Endothelial cell (in vitro differentiated cells): Measurements from ENCODE around the gene MCFD2. TPM values are rescaled to one million over a fixed set of nuclear protein-coding genes. Genes with fewer than 3 reads are reported as not detected.

Source experiments
- DNase-seq: peaks from one replicate; pipeline ENCODE4 v3.0.0; 2021; ENCODE audit warnings: low spot score
- H3K27ac Mint-ChIP-seq: one replicate; pipeline ENCODE4 v1.8.0; 2021; ENCODE audit warnings: mixed read lengths, inconsistent platforms; ENCODE audit not compliant: unreplicated experiment
- H3K27me3 Mint-ChIP-seq: one replicate; pipeline ENCODE4 v1.8.0; 2021; ENCODE audit warnings: mild to moderate bottlenecking, moderate library complexity, mixed read lengths, inconsistent platforms; ENCODE audit not compliant: unreplicated experiment
- H3K36me3 Mint-ChIP-seq: one replicate; pipeline ENCODE4 v1.8.0; 2021; ENCODE audit warnings: mild to moderate bottlenecking, low read depth, mixed read lengths, inconsistent platforms; ENCODE audit not compliant: unreplicated experiment
- H3K4me1 Mint-ChIP-seq: one replicate; pipeline ENCODE4 v1.8.0; 2021; ENCODE audit warnings: mild to moderate bottlenecking, mixed read lengths, inconsistent platforms; ENCODE audit not compliant: unreplicated experiment
- H3K4me3 Mint-ChIP-seq: one replicate; pipeline ENCODE4 v1.8.0; 2021; ENCODE audit warnings: mild to moderate bottlenecking, mixed read lengths, inconsistent platforms; ENCODE audit not compliant: unreplicated experiment
- H3K9me3 Mint-ChIP-seq: one replicate; pipeline ENCODE4 v1.8.0; 2021; ENCODE audit warnings: mixed read lengths, inconsistent platforms; ENCODE audit not compliant: unreplicated experiment
- total RNA-seq: library from RNA; stranded (reverse); fragmentation: NEBNext Ultra II Directional; extraction: Animal tissue kit (Norgen Biotek cat#: 25700); gene quantifications from one replicate; pipeline ENCODE4 v1.2.1, GENCODE V29; 2021; ENCODE audit not compliant: unreplicated experiment
- TF ChIP-seq, protein P1 (sequence below): fragments of 200-600 bp; sonication (generic); IDR thresholded peaks from one replicate; pipeline ENCODE4 v1.5.0; 2021; ENCODE audit warnings: antibody characterized with exemption; ENCODE audit not compliant: unreplicated experiment

Gene MCFD2
- total RNA-seq, 1 donor from 2014 or later = 121 TPM

DNA sequence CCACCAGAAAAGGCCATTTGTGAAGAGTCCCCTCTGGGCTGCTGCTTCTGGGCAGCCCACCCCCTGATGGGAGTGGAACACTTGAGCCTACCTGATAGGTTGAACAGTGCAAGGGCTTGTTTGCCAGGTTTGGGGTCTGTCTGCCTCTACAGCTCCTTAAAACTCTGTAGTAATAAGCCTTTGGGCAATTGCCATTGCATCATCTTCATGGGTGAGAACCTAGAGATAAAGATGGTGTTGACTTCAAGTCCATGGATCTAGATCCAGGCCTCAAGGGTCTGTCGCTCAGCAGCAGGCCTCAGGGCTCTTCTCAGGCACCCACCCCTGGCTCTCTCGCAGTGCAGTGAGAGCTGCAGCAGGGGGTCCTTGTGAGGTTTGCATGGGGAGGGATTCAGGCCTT, 47.1 kb upstream of the MCFD2 start:
- no peaks in the 10 kb centered on the region for H3K36me3 Mint-ChIP-seq
- peaks cover 4% of the 10 kb centered on the region for H3K4me1 Mint-ChIP-seq
- no peak for DNase-seq
- peaks cover 2% of the 10 kb centered on the region for H3K27me3 Mint-ChIP-seq
- no peak overlapping the region for H3K4me3 Mint-ChIP-seq
- H3K9me3 Mint-ChIP-seq = no peaks in the 10 kb centered on the region
- H3K27ac Mint-ChIP-seq = no peak overlapping the region
- TF ChIP-seq, protein P1, sequence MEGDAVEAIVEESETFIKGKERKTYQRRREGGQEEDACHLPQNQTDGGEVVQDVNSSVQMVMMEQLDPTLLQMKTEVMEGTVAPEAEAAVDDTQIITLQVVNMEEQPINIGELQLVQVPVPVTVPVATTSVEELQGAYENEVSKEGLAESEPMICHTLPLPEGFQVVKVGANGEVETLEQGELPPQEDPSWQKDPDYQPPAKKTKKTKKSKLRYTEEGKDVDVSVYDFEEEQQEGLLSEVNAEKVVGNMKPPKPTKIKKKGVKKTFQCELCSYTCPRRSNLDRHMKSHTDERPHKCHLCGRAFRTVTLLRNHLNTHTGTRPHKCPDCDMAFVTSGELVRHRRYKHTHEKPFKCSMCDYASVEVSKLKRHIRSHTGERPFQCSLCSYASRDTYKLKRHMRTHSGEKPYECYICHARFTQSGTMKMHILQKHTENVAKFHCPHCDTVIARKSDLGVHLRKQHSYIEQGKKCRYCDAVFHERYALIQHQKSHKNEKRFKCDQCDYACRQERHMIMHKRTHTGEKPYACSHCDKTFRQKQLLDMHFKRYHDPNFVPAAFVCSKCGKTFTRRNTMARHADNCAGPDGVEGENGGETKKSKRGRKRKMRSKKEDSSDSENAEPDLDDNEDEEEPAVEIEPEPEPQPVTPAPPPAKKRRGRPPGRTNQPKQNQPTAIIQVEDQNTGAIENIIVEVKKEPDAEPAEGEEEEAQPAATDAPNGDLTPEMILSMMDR = no peak

DNA sequence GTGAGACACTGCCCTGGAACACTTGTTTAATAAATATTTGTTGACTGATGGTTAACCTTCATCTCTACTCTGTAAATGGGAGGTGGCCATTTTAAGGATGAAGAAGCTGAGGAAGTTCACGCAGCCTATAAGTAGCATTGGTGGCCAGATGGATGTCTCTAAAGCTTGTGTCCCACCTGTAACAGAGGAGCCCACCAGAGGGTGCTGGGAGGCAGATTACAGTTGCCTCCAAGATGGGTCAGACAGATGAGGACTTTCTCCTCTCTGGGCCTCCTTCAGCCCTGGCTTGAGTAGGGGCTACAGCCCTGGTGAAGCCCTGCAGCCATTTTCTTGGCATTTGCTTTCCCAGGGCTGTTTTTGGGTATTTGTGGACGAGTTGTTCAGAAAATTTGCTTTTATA, 45.0 kb upstream of the MCFD2 start:
- Mint-ChIP-seq H3K4me1 (peaks cover 4% of the 10 kb centered on the region), H3K27me3 (peaks cover 4% of the 10 kb centered on the region), H3K4me3 (no peak overlapping the region), H3K36me3 (peaks cover 6% of the 10 kb centered on the region), H3K9me3 (no peaks in the 10 kb centered on the region), H3K27ac (no peak overlapping the region)
- no peak for DNase-seq
- TF ChIP-seq, protein P1 = no peak

DNA sequence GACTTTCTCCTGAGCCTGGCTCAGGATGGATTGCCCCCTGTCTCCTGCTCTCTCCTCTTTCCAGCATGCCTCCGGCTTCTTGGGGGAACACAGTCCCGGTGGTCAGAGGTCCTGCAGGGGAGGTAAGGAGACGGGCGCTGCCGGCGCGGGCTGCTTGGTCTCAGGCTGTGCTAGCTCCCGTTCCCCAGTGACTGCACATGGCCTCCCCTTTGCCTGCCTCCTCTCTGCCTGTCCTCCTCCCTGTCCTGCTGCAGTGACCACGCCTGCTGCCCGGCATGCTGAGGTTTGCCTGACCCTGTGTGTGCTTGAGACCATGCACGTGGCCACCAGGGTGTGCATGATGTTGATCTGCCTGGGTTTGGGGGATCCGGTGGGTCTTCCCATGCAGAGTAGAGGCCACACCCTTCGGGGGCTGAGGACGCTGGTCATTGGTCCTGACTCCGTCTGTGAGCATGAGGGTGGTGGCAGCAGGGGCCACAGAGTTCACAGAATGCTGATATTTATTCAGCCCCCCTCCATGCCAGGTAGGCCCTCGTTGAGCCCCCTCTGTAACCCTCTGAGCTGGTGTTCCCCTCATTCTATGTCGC, 42.9 kb upstream of the MCFD2 start:
- TF ChIP-seq, protein P1 = no peak
- no peak overlapping the region for H3K27ac Mint-ChIP-seq
- no peaks in the 10 kb centered on the region for H3K9me3 Mint-ChIP-seq
- H3K4me3 Mint-ChIP-seq = no peak overlapping the region
- peaks cover 9% of the 10 kb centered on the region for H3K36me3 Mint-ChIP-seq
- DNase-seq = no peak
- peaks cover 4% of the 10 kb centered on the region for H3K27me3 Mint-ChIP-seq
- H3K4me1 Mint-ChIP-seq = peaks cover 9% of the 10 kb centered on the region

DNA sequence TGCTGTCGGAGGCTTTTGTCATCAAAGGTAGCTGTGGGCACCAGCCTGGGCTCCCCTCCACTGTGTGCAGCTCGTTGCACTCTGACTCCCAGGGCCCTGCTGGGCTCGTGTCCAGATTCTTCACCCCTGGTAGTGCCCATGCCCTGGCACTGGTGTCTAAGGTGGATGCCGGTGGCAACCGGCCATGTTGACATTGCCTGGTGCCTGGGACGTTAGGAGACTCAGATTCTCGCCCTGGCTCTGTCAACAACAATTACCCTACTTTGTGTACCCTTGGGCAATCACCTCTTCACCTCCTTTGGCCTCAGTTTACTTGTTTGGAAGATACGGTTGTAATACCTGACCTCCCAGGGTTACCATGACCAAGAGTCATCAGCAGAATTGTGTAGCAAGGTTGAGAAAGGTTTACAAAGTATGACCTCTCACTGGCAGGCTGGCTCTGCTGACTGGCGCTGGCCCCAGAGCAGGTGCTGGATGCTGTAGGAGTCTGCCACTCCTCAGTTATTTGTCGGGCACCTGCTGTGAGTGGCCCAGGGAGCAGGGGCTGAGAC, 41.5 kb upstream of the MCFD2 start:
- Mint-ChIP-seq H3K27me3 (peaks cover 4% of the 10 kb centered on the region), H3K4me1 (peaks cover 7% of the 10 kb centered on the region), H3K27ac (no peak overlapping the region), H3K4me3 (no peak overlapping the region), H3K36me3 (peaks cover 9% of the 10 kb centered on the region), H3K9me3 (no peaks in the 10 kb centered on the region)
- no peak for DNase-seq
- TF ChIP-seq, protein P1 = no peak

DNA sequence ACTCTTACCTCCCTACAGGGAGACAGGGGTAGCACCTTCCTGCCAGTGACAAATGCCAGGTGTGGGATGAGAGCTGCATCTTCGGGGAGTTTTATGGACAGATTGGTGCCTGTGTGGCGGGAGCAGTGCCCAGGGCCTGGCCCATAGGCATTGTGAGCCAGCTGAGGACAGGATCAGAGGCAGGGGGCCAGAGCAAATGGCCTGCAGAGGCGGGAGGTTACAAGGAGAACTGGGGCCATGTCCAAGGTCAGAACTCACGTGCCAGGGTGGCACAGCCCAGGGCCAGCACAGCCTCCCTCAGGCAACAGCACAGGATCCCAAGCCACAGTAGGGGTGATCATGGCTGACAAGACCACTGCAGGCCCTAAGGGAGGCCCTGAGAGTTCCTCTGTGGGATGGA, 40.2 kb upstream of the MCFD2 start:
- Mint-ChIP-seq H3K36me3 (peaks cover 12% of the 10 kb centered on the region), H3K4me3 (peak overlapping the region; percentile 56), H3K27me3 (peaks cover 4% of the 10 kb centered on the region), H3K4me1 (peaks cover 16% of the 10 kb centered on the region), H3K27ac (no peak overlapping the region), H3K9me3 (no peaks in the 10 kb centered on the region)
- TF ChIP-seq, protein P1 = no peak
- no peak for DNase-seq
